Measurements from ENCODE around the gene IL15.
"Not testable (repeated sequence)": the region's sequence is repeated elsewhere in the genome, so short reads cannot be mapped to it uniquely, and the experiment has no call there.

The IL15 gene

GRCh38 chr4:141636082-141636770 lies at the start of gene IL15:
TSS of gene IL15 (plus strand) at chr4:141636583. CDS start at chr4:141719465, 82,882 bp downstream.
- peak; percentile 39 to 74 (median 52) for DNase-seq (ENCODE audit: low read depth in 3 of 3)

- DNase-seq (ENCODE audit: low read depth in 3 of 3): no peak
These were observed 48.5 kb upstream of the IL15 start for GRCh38 chr4:141587897-141588296.

- DNase-seq (ENCODE audit: low read depth in 3 of 3): no peak
These were observed 40.9 kb upstream of the IL15 start for GRCh38 chr4:141595531-141595930.

GRCh38 chr4:141599853-141600252 lies 36.5 kb upstream of the IL15 start:
- DNase-seq (ENCODE audit: low read depth in 3 of 3): no peak

- DNase-seq (ENCODE audit: low read depth in 3 of 3): not testable (repeated sequence)
These were observed 31.7 kb upstream of the IL15 start for GRCh38 chr4:141604683-141605082.

GRCh38 chr4:141605425-141605856 lies 30.9 kb upstream of the IL15 start:
- no peak for DNase-seq (ENCODE audit: low read depth in 3 of 3)

GRCh38 chr4:141609243-141609642 lies 27.1 kb upstream of the IL15 start:
- DNase-seq (ENCODE audit: low read depth in 3 of 3): no peak

- DNase-seq (ENCODE audit: low read depth in 3 of 3): no peak
These were observed 26.0 kb upstream of the IL15 start for GRCh38 chr4:141610365-141610764.

GRCh38 chr4:141614878-141615586 lies 21.4 kb upstream of the IL15 start:
- no peak for DNase-seq (ENCODE audit: low read depth in 3 of 3)

GRCh38 chr4:141615587-141615918 lies 20.8 kb upstream of the IL15 start:
- not testable (repeated sequence) for DNase-seq (ENCODE audit: low read depth in 3 of 3)

GRCh38 chr4:141620715-141621114 lies 15.7 kb upstream of the IL15 start:
- no peak for DNase-seq (ENCODE audit: low read depth in 3 of 3)

GRCh38 chr4:141625023-141625422 lies 11.4 kb upstream of the IL15 start:
- DNase-seq (ENCODE audit: low read depth in 3 of 3): no peak

GRCh38 chr4:141630854-141631253 lies 5.5 kb upstream of the IL15 start:
- no peak for DNase-seq (ENCODE audit: low read depth in 3 of 3)

GRCh38 chr4:141635736-141636081 lies 674 bp upstream of the IL15 start:
- DNase-seq (ENCODE audit: low read depth in 3 of 3): no peak

- DNase-seq (ENCODE audit: low read depth in 3 of 3): peak in 1 of 3 experiments; percentile 13
These were observed 533 bp downstream of the IL15 start for GRCh38 chr4:141636771-141637460.

- DNase-seq (ENCODE audit: low read depth in 3 of 3): no peak
These were observed 1.2 kb downstream of the IL15 start for GRCh38 chr4:141637565-141637964.

- no peak for DNase-seq (ENCODE audit: low read depth in 3 of 3)
These were observed 1.8 kb downstream of the IL15 start for GRCh38 chr4:141638230-141638629.

- no peak for DNase-seq (ENCODE audit: low read depth in 3 of 3)
These were observed 4.3 kb downstream of the IL15 start for GRCh38 chr4:141640696-141641095.

- no peak for DNase-seq (ENCODE audit: low read depth in 3 of 3)
These were observed 5.7 kb downstream of the IL15 start for GRCh38 chr4:141642063-141642462.

- DNase-seq (ENCODE audit: low read depth in 3 of 3): no peak
These were observed 6.3 kb downstream of the IL15 start for GRCh38 chr4:141642711-141643110.

GRCh38 chr4:141643557-141643956 lies 7.2 kb downstream of the IL15 start:
- no peak for DNase-seq (ENCODE audit: low read depth in 3 of 3)

- no peak for DNase-seq (ENCODE audit: low read depth in 3 of 3)
These were observed 9.4 kb downstream of the IL15 start for GRCh38 chr4:141645611-141646340.

Data from stimulated activated CD4-positive, alpha-beta T cell treated with anti-CD3 and anti-CD28 coated beads, TNF-alpha, amount 100 ng/mL, for 24 hours (primary cell).